GM23338 (cell line): ENCODE results near the gene C1RL.

Experiments used
- REST ChIP-seq: IDR thresholded peaks from one replicate; pipeline ENCODE4 v1.6.1; 2018; ENCODE audit warnings: antibody characterized with exemption; ENCODE audit not compliant: unreplicated experiment
- TF ChIP-seq, protein P1 (sequence below), 2 experiments: fragments of 200-600 bp in 1 of 2; sonication (generic) in 1 of 2; conservative IDR thresholded peaks; 2 replicates each; pipeline versions ENCODE4 v1.5.1 to v1.6.1; 2016 to 2017; ENCODE audit warnings: antibody characterized with exemption in 2 of 2, low read depth in 2 of 2, mild to moderate bottlenecking in 2 of 2, moderate library complexity in 1 of 2

GRCh38 chr12:7125632-7126227 is 16.7 kb upstream of the C1RL start:
- no peak for TF ChIP-seq REST
- TF ChIP-seq, protein P1, sequence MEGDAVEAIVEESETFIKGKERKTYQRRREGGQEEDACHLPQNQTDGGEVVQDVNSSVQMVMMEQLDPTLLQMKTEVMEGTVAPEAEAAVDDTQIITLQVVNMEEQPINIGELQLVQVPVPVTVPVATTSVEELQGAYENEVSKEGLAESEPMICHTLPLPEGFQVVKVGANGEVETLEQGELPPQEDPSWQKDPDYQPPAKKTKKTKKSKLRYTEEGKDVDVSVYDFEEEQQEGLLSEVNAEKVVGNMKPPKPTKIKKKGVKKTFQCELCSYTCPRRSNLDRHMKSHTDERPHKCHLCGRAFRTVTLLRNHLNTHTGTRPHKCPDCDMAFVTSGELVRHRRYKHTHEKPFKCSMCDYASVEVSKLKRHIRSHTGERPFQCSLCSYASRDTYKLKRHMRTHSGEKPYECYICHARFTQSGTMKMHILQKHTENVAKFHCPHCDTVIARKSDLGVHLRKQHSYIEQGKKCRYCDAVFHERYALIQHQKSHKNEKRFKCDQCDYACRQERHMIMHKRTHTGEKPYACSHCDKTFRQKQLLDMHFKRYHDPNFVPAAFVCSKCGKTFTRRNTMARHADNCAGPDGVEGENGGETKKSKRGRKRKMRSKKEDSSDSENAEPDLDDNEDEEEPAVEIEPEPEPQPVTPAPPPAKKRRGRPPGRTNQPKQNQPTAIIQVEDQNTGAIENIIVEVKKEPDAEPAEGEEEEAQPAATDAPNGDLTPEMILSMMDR (conservative IDR thresholded peaks at IDR 0.05; ENCODE audit: low read depth in 2 of 2) = no peak
